GM12878 (cell line): ENCODE results near the gene CFAP58. TPM values are rescaled to one million over a fixed set of nuclear protein-coding genes. Genes with fewer than 3 reads are reported as not detected.

Experiments used
- ATAC-seq: fragments of 200-7000 bp; cut with Tn5 transposase; 3 replicates; pipeline ENCODE4 v1.9.1; 2020; ENCODE audit warnings: mild to moderate bottlenecking, moderate library complexity
- BruUV-seq: library from RNA; stranded (reverse); fragments of 400-500 nt; replicated peaks from 2 replicates; lab custom pipeline; 2021; lab: Mats Ljungman, UMichigan
- CTCF ChIA-PET: fragments of 300-600 bp; sonication (Branson Sonifier 250); formaldehyde crosslinking; extraction: SDS; loops from one replicate; lab custom pipeline; 2021; ENCODE audit warnings: inconsistent platforms; lab: Yijun Ruan, JAX
- POLR2A ChIA-PET: fragments of 350-600 bp; formaldehyde crosslinking; extraction: SDS; loops from one replicate; lab custom pipeline; 2021; ENCODE audit warnings: inconsistent platforms; lab: Charles Lee
- RAD21 ChIA-PET: fragments of 300-600 bp; sonication (Branson Sonifier 250); formaldehyde crosslinking; loops from one replicate; lab custom pipeline; 2023; ENCODE audit warnings: antibody characterized with exemption; ENCODE audit not compliant: unreplicated experiment; lab: Charles Lee
- SMC1A ChIA-PET: fragments of 300-600 bp; sonication (Branson Sonifier 250); formaldehyde crosslinking; loops from one replicate; lab custom pipeline; 2023; ENCODE audit not compliant: unreplicated experiment, uncharacterized antibody; lab: Charles Lee
- DNase-seq: peaks from one replicate; pipeline ENCODE4 v3.0.0-alpha.2; 2011; ENCODE audit warnings: low read depth, low spot score
- FAIRE-seq: peaks from 3 replicates; lab custom pipeline; 2011; peaks lifted over from hg19 to GRCh38; lab: Jason Lieb, UNC
- H2AFZ ChIP-seq: 2 replicates; pipeline ENCODE4 v1.6.0; 2011; ENCODE audit warnings: low read depth, low read length, control low read depth; ENCODE audit not compliant: control insufficient read depth
- H3K27ac ChIP-seq: 2 replicates; pipeline ENCODE4 v1.5.1; 2011; ENCODE audit warnings: control low read depth; ENCODE audit not compliant: control insufficient read depth, insufficient read depth
- H3K27me3 ChIP-seq, 2 experiments: replicated peaks in 1 of 2; 2 replicates each; pipeline versions ENCODE4 v1.6.0 to v1.6.1; 2011; ENCODE audit warnings: low read length in 1 of 2; ENCODE audit not compliant: control insufficient read depth in 2 of 2, insufficient read depth in 2 of 2
- H3K36me3 ChIP-seq, 2 experiments: 2 replicates each; pipeline ENCODE4 v1.5.1; 2011; ENCODE audit warnings: low read length in 1 of 2; ENCODE audit not compliant: control insufficient read depth in 2 of 2, insufficient read depth in 2 of 2
- H3K4me1 ChIP-seq: 2 replicates; pipeline ENCODE4 v1.6.1; 2011; ENCODE audit warnings: mild to moderate bottlenecking, low read length, moderate library complexity, mixed read lengths; ENCODE audit not compliant: control insufficient read depth, insufficient read depth
- H3K4me2 ChIP-seq: 2 replicates; pipeline ENCODE4 v1.6.0; 2011; ENCODE audit warnings: control low read depth; ENCODE audit not compliant: control insufficient read depth, insufficient read depth
- H3K4me3 ChIP-seq: fragments of 200-600 bp; sonication (generic); 2 replicates; pipeline ENCODE4 v1.5.1; 2016
- H3K79me2 ChIP-seq: 2 replicates; pipeline ENCODE4 v1.6.0; 2011; ENCODE audit warnings: low read length; ENCODE audit not compliant: control insufficient read depth, insufficient read depth
- H3K9ac ChIP-seq: 2 replicates; pipeline ENCODE4 v1.8.0; 2011; ENCODE audit warnings: low read length, control low read depth, mixed read lengths; ENCODE audit not compliant: control insufficient read depth, insufficient read depth
- H3K9me3 ChIP-seq: replicated peaks from 3 replicates; pipeline ENCODE4 v1.5.1; 2011; ENCODE audit warnings: mild to moderate bottlenecking, low read length; ENCODE audit not compliant: control insufficient read depth, insufficient read depth
- H4K20me1 ChIP-seq: 2 replicates; pipeline ENCODE4 v1.6.0; 2011; ENCODE audit not compliant: control insufficient read depth, insufficient read depth
- EP300 ChIP-seq, 2 experiments: fragments of 150-350 bp in 1 of 2; IDR thresholded peaks; 2 replicates each; pipeline ENCODE4 v1.6.1; 2011 to 2012; ENCODE audit warnings: low read depth in 2 of 2, low read length in 2 of 2, borderline replicate concordance in 1 of 2, improper control_type of control experiment in 1 of 2, inconsistent platforms in 1 of 2; ENCODE audit not compliant: control insufficient read depth in 1 of 2
- EZH2 ChIP-seq: IDR thresholded peaks from 2 replicates; pipeline ENCODE4 v1.6.1; 2012; ENCODE audit warnings: low read depth, mild to moderate bottlenecking, control low read depth, inconsistent platforms, low read length, borderline replicate concordance; ENCODE audit not compliant: control insufficient read depth
- HSF1 ChIP-seq: fragments of 150-350 bp; IDR thresholded peaks from 2 replicates; pipeline ENCODE4 v1.6.1; 2014; ENCODE audit warnings: mild to moderate bottlenecking, low read depth, low read length
- POU2F2 ChIP-seq: IDR thresholded peaks from 3 replicates; pipeline ENCODE4 v1.6.1; 2011; ENCODE audit warnings: low read depth, mild to moderate bottlenecking, low read length, borderline replicate concordance
- RCOR1 ChIP-seq: conservative IDR thresholded peaks from 2 replicates; pipeline ENCODE4 v1.6.1; 2012; ENCODE audit warnings: low read depth, low read length, improper control_type of control experiment
- RELA ChIP-seq: fragments of 450-650 bp; IDR thresholded peaks from 2 replicates; pipeline ENCODE4 v1.8.0; 2014; ENCODE audit warnings: borderline replicate concordance; ENCODE audit not compliant: partially characterized antibody
- RUNX3 ChIP-seq: IDR thresholded peaks from 2 replicates; pipeline ENCODE4 v1.6.1; 2012; ENCODE audit warnings: low read length, inconsistent platforms
- SREBF2 ChIP-seq: IDR thresholded peaks from 2 replicates; pipeline ENCODE4 v1.6.1; 2012; ENCODE audit warnings: mild to moderate bottlenecking, low read length
- STAT3 ChIP-seq: IDR thresholded peaks from 2 replicates; pipeline ENCODE4 v1.6.1; 2011; ENCODE audit warnings: low read depth, low read length, improper control_type of control experiment
- YBX1 ChIP-seq: fragments of 450-650 bp; IDR thresholded peaks from 2 replicates; pipeline ENCODE4 v1.6.1; 2016; ENCODE audit warnings: antibody characterized with exemption
- ZZZ3 ChIP-seq: IDR thresholded peaks from 2 replicates; pipeline ENCODE4 v1.6.1; 2011; ENCODE audit warnings: low read depth; ENCODE audit not compliant: control insufficient read depth, insufficient read length
- in situ Hi-C: fragments of 300-500 bp; cut with MboI; formaldehyde crosslinking; loops from 9 replicates; pipeline ENCODE4 v1.14.3; 2018; ENCODE audit warnings: mixed read lengths
- intact Hi-C: fragments of 100-400 bp; cut with micrococcal nuclease; formaldehyde crosslinking; loops from one replicate; pipeline ENCODE4 v1.14.2; 2022; ENCODE audit not compliant: unreplicated experiment
- polyA plus RNA-seq, 11 experiments: library from polyadenylated mRNA; depleted of rRNA in 4 of 11; unstranded in 6 of 11; stranded (reverse) in 5 of 11; fragments of >200 nt; fragmentation: Nextera tagmentation in 4 of 11; fragmentation: Illumina TruSeq in 1 of 11; extraction: Ambion mirVana in 4 of 11; extraction: Trizol in 1 of 11; gene quantifications; 1 replicate in 1 of 11; 2 replicates in 10 of 11; pipeline versions ENCODE4 v1.2.1 to v1.2.3, GENCODE V29; 2011 to 2016; ENCODE audit warnings: inconsistent platforms in 2 of 11, missing spikeins in 2 of 11, low read depth in 1 of 11
- total RNA-seq, 4 experiments: library from RNA; depleted of rRNA in 3 of 4; stranded (reverse); fragments of >200 nt in 3 of 4; fragmentation: Illumina TruSeq in 1 of 4; extraction: Trizol in 1 of 4; gene quantifications; 2 replicates each; pipeline versions ENCODE4 v1.2.1 to v1.2.3, GENCODE V29; 2013 to 2021
- TF ChIP-seq, protein P1 (sequence below): fragments of 450-650 bp; IDR thresholded peaks from 2 replicates; pipeline ENCODE4 v1.6.1; 2016; ENCODE audit warnings: mild to moderate bottlenecking, moderate library complexity, borderline replicate concordance

CFAP58 gene
- total and polyA plus RNA-seq, 10 of the 15 experiments (the other 5 are each of a cell fraction or from before 2014, with no cell fraction given) = 0.03 to 0.35 (median 0.21) TPM

GRCh38 chr10:104449391-104449790 is 95.8 kb downstream of the CFAP58 start (continued):
- TF ChIP-seq ZZZ3 = no peak
- no peak for TF ChIP-seq RUNX3
- TF ChIP-seq EZH2 = no peak
- TF ChIP-seq HSF1 = no peak
- no peak for TF ChIP-seq EP300 (IDR thresholded peaks at IDR 0.05; ENCODE audit: borderline replicate concordance in 1 of 2, control insufficient read depth in 1 of 2, low read depth in 2 of 2, low read length in 2 of 2)
- no peak for TF ChIP-seq RELA
- TF ChIP-seq, all 136 proteins: peak for 0

GRCh38 chr10:104450490-104450889 is 96.9 kb downstream of the CFAP58 start:
- POLR2A ChIA-PET = no interaction called here
- FAIRE-seq (no peak), DNase-seq (no peak), ATAC-seq (no peak)
- in situ Hi-C loops = no loop called here
- no peaks in the 10 kb centered on the region for H3K4me1 ChIP-seq
- CTCF ChIA-PET = no interaction called here
- BruUV-seq = no TSS peak
- no peaks in the 10 kb centered on the region for H3K79me2 ChIP-seq
- no peaks in the 10 kb centered on the region for H4K20me1 ChIP-seq
- no peak overlapping the region for H3K4me2 ChIP-seq
- intact Hi-C loops = no loop called here
- H3K27ac ChIP-seq = no peak overlapping the region
- no peak overlapping the region for H3K4me3 ChIP-seq
- no peak overlapping the region for H2AFZ ChIP-seq
- H3K9ac ChIP-seq = no peak overlapping the region
- no peaks in the 10 kb centered on the region for H3K9me3 ChIP-seq
- no peaks in the 10 kb centered on the region for H3K36me3 ChIP-seq
- RAD21 ChIA-PET = no interaction called here
- SMC1A ChIA-PET = no interaction called here
- peaks cover 0 to 3% of the 10 kb centered on the region in 2 experiments; a peak in 2 of 4 replicates for H3K27me3 ChIP-seq
- TF ChIP-seq RUNX3 = no peak
- TF ChIP-seq SREBF2 = no peak
- no peak for TF ChIP-seq POU2F2
- no peak for TF ChIP-seq HSF1
- TF ChIP-seq, protein P1, sequence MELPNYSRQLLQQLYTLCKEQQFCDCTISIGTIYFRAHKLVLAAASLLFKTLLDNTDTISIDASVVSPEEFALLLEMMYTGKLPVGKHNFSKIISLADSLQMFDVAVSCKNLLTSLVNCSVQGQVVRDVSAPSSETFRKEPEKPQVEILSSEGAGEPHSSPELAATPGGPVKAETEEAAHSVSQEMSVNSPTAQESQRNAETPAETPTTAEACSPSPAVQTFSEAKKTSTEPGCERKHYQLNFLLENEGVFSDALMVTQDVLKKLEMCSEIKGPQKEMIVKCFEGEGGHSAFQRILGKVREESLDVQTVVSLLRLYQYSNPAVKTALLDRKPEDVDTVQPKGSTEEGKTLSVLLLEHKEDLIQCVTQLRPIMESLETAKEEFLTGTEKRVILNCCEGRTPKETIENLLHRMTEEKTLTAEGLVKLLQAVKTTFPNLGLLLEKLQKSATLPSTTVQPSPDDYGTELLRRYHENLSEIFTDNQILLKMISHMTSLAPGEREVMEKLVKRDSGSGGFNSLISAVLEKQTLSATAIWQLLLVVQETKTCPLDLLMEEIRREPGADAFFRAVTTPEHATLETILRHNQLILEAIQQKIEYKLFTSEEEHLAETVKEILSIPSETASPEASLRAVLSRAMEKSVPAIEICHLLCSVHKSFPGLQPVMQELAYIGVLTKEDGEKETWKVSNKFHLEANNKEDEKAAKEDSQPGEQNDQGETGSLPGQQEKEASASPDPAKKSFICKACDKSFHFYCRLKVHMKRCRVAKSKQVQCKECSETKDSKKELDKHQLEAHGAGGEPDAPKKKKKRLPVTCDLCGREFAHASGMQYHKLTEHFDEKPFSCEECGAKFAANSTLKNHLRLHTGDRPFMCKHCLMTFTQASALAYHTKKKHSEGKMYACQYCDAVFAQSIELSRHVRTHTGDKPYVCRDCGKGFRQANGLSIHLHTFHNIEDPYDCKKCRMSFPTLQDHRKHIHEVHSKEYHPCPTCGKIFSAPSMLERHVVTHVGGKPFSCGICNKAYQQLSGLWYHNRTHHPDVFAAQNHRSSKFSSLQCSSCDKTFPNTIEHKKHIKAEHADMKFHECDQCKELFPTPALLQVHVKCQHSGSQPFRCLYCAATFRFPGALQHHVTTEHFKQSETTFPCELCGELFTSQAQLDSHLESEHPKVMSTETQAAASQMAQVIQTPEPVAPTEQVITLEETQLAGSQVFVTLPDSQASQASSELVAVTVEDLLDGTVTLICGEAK = no peak
- no peak for TF ChIP-seq STAT3
- TF ChIP-seq RCOR1 = no peak
- TF ChIP-seq YBX1 = no peak
